Epidermal melanocyte (primary cell): ENCODE data around the gene DDX50.
"Not testable (repeated sequence)": the region's sequence is repeated elsewhere in the genome, so short reads cannot be mapped to it uniquely, and the experiment has no call there.

Experiments used
- DNase-seq: peaks from one replicate; pipeline ENCODE4 v3.0.0; 2011; ENCODE audit warnings: low spot score; ENCODE audit not compliant: insufficient read length

The DDX50 gene, protein sequence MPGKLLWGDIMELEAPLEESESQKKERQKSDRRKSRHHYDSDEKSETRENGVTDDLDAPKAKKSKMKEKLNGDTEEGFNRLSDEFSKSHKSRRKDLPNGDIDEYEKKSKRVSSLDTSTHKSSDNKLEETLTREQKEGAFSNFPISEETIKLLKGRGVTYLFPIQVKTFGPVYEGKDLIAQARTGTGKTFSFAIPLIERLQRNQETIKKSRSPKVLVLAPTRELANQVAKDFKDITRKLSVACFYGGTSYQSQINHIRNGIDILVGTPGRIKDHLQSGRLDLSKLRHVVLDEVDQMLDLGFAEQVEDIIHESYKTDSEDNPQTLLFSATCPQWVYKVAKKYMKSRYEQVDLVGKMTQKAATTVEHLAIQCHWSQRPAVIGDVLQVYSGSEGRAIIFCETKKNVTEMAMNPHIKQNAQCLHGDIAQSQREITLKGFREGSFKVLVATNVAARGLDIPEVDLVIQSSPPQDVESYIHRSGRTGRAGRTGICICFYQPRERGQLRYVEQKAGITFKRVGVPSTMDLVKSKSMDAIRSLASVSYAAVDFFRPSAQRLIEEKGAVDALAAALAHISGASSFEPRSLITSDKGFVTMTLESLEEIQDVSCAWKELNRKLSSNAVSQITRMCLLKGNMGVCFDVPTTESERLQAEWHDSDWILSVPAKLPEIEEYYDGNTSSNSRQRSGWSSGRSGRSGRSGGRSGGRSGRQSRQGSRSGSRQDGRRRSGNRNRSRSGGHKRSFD

DNA sequence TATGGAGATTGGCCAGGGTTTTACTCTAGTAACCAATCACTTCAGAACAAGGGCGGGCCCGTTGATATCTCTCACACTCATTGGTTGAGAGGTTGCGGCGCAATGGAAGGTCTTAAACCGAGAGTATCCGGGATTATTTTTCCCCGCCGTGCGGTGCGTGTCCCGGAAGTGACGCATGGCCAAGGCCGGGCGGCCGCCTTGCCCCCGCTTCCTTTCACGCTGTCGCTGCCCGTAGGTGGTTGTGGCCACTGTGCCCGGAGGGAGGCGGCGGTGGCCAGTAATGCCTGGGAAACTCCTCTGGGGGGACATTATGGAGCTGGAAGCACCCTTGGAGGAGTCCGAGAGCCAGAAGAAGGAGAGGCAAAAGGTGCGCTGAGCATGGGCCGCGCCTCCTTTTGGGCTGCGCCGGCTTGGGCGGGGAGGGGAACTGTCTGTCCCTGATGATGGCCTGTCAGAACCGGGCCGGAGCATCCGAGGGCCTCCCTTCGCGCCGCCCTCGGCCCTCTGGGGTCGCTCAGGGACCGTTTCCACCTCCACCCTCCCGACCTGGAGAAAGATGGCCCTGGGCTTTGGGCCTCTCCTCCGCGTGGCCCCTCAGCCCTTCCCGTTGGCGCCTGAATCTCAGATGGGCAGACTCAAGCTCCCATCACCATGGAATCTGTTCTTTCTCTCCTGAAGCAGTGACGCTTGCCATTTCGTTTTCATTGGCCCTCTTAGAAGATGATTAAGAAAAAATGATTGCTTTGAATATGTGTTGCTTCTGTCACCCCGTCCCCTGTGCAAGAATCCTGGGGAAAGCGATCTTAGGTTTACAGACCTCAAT, at the start of gene DDX50:
TSS of gene DDX50 (plus strand) at position 211 of the 823 bp plus-strand sequence. CDS start at position 281, 70 bp downstream.
- DNase-seq: peak; percentile 75

DNA sequence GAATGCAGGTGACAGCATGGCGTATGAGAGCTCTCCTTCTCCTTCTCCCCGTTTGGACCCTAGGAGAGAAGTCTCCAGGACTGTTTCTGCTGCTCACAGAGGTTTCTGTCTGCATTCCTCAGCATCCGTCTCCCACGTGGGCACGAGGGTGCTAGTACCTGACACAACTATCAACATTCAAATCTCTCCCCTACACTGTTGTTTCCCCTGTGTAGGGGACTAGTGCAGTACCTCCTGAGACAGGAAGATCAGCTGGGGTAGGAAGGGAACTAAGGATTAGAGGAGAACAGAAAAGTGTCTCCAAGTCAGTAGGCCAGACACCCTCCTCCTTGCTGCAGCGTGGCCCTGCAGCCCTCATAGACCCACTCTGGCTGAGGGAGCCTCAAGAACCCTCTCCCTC, 44.8 kb upstream of the DDX50 start:
- DNase-seq: no peak

DNA sequence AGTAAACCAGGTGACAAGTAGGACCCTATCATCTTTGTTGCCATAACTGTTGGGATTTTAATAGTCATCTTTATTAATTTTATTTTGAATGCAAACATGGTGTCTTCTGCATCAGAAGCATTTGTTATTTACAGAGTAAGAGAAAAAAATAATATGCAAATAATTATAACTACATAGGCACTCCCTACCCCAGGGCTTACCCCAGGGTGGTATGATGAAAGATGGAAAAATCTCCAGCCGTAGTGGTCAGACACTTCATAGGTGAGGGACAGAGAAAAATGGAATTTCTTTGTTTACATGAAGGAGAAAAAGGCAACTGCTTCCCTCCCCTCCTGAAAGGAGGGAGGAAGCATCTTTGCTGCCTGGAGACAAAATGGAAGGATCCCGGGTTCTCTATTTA, 44.1 kb upstream of the DDX50 start:
- DNase-seq: no peak

DNA sequence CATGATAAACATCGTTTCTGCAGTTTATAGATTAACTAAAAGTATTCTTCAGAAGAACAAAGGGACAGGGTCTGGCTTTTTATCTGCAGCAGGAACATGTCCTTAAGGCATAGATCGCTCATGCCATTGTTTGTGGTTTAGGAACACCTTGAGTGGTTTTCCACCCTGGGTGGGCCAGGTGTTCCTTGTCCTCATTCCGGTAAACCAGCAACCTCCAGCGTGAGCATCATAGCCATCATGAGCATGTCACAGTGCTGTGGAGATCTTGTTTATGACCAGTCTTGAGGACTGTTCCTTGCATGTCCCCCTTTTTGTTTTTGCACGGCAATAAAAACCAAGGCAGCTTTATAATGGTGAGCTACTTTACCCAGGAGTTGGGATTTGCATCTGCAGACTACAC, 39.9 kb upstream of the DDX50 start:
- no peak for DNase-seq

DNA sequence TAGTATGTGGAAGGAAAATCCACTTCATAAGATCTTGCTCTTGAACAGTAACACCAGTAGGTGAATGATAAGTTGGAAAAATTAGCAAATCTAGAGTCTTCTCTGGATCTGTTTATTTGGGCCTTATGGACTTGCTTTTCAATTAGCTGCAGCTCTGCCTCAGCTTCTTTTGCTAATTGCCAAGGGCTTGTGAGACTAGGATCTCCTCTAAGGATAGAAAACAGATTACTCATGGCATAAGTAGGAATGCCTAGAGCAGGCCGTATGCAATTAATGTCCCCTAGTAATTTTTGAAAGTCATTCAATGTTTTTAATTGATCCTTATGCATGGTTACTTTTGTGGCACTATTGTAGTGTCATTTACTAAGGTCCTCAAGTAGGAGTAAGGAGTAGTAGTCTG, 36.5 kb upstream of the DDX50 start:
- no peak for DNase-seq

DNA sequence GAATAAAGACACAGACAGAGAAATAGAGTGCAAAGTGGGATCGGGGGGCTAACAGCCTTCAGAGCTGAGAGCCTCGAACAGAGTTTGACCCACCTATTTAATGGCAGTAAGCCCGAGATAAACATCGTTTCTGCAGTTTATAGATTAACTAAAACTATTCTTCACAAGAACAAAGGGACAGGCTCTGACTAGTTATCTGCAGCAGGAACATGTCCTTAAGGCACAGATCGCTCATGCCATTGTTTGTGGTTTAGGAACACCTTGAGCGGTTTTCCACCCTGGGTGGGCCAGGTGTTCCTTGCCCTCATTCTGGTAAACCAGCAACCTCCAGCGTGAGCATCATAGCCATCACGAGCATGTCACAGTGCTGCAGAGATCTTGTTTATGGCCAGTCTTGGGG, 32.9 kb upstream of the DDX50 start:
- not testable (repeated sequence) for DNase-seq

DNA sequence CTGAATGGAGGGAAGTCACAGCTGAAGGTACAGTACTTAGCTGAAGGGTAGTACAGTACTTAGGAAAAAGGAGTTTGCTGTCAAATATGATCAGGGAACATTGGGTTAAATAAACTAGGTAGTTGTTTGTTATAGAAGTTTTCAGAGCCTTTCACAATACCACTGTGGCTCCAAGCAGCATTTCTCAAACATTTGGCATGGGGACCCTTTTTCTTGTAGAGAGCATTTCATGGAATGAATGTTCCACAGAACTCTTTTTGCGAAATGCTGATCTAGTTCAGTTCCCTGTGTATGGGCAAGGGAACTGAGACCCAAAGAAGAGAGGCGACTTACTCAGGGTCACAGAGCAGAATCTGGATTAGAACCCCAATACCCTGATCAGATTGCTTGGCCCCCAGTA, 31.5 kb upstream of the DDX50 start:
- DNase-seq: no peak

DNA sequence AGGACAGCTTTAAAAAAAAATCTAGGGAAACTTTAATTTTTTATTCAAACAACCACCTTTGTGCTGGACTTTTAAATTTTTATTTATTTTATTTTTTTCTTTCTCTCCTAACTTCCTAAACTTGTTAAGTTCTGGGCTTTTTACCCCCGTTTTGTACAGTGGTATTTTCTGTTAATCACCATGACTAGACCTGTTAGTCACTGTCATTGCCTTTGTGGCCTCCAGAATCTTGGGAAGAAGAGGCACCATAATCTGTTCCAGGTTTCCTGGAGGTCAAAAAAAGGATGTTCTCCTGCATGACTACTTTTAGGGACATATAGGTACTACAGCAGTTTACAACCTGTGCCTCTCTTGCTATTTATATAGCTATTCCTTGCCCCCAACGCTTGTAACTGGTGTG, 31.1 kb upstream of the DDX50 start:
- no peak for DNase-seq

DNA sequence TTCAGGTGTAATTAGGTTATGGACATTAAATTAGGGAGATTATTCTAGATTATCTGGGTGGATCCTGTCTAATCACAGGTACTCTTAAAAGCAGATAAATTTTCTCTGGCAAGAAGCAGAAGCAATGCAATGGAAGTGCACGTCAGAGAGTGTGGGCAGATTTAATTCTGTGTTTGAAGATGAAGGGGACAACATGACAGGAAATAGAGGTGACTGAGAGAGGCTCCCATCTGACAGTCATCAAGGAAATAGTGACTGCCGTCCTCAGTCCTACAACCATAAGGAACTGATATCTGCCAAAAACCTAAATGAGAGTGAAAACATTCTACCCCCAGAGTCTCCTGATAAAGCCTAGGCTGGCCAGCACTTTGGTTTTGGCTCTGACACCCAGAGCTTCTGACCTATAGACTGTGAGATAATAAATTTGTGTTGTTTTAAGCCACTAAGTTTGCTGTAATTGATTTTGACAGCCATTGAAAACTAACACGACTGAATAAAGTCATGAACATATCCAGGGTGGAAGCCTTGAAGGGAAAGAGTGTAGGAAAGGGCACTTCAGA, 30.5 kb upstream of the DDX50 start:
- no peak for DNase-seq

DNA sequence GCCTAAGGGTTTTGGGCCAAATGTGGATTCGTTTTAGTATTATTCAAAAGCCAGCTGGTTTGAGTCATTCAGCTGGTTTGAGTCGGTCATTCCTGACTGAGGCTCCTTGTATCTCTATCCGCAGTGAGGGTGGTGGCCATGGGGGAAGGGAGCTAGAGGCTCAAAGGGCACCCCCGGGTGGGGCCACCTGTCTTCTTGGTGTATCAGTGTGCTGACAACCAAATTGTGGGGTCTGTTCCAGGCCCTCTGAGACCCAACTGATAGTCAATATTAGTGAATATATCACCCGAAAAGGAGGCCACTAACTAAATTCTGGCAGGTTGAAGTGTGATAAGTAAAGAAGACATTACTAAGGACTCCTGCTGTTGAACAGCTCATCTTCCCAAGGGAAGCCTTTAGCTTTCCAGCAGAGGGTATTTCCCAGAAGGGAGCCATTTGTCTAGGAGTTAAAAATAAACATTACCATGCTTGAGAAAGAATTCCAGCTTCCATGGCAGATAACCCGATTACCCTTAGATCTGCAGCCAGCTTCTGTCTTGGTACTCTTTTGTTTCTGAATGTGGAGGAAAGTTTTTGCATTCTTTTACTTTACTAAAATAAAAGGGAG, 29.9 kb upstream of the DDX50 start:
- DNase-seq: no peak

DNA sequence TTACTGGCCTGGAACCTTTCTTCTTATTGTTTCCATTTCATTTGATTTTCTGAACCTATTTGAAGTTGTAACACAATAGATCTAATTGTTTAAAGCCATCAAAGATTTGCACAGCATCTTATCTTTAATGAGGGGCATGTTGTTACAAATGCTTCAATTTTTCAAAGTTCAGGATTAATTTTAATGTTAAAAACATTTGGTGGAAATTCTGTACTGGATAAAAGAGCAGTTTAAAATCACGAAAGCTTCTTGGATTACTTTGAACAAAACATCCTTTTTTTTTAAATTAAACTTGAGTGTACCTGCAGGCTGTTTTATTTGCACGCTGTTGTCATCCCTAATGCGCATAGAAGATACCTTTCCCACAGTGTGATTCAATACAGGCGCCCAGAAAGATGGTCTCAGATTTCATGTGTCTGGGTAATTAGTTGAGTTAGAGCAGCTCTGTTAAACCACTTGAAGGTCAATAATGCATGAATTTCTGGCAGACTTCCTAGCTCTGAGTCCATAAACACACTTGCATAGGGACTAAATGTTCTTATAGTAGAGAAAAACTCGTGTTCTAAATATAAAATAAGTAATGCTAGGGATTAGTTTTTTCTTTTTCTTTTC, 29.3 kb upstream of the DDX50 start:
- DNase-seq: no peak

DNA sequence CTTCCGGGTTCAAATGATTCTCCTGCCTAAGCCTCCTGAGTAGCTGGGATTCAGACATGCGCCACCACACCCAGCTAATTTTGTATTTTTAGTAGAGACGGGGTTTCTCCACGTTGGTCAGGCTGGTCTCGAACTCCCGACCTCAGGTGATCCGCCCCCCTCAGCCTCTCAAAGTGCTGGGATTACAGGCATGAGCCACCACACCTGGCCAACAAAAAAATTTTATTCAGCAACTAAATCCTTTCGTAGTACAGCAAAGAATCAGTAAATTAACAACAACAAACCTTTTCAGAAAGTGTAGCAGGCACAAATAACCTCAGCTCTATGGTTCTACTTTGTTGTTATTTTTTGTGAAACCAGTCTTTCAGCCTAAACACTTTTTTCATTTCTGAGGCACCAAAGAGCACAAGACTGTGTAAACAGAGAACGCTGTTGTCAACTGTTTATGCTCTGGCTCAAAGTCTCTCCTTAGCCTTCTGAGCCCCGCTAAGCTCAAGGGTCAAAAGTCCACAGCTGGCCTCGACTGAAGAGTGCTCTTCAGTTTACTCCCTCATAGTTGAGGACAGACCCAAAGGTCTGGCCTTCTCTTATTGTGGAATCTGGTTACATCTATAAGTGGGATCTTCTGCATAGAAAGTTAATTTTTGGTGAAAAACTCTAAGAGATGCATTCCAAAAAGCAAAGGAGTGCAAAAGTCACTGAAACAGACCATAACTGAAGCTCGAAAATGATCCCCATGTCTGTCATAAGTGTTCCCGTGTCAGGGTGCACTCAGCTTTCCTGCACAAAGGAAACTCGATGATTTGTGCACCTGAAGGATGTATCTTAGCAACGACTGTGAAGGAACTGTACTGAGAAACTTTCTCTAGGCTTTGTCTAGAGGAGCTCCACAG, 24.6 kb upstream of the DDX50 start:
- DNase-seq: no peak

DNA sequence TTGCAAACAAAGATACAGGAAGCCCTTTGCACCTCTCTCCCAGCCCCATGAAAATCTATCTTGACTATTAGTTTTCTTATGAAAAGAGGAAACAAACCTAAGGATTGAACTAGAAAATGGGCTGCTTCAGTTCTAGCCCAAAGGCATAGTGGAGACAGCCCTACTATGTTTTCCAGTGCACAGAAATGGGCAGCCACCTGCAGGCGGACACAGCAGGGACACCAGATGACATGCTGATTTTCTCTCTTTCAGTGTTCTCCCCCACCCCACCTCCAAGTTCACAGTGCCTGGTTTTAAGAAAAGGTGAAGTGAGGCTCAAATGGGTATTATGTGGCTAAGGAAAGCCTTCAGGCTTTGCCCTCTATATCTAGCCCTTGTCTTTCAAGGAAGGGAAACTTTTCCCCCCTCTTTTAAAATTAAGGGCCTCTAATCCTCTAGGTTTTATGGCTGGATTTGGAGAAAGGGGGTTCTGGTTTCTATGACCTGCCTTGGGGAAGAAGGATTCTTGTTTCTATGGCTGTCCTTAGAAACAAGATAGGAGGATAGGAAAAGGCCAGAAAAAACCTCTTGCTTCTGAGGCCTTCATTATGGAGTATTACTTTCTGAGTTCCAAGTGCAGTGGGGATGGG, 23.5 kb upstream of the DDX50 start:
- no peak for DNase-seq

DNA sequence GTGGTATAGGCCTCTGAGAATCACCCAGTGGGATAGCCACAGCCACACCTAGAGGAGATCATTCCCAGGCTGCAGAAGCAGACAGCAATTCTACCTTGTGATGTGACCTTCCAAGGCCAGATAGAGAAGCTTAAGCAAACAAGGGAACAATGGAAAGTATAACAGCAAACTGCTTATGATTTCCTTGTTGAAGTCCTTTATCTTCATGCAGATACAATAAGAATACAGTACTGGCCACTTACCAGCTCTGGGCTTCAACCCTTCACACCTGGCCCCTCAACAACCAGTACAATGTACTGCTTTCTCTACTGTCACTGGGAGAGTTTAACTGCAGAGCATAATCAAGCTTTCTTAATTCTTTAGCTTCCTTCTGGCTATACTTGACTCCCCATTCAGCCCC, 22.6 kb upstream of the DDX50 start:
- no peak for DNase-seq

DNA sequence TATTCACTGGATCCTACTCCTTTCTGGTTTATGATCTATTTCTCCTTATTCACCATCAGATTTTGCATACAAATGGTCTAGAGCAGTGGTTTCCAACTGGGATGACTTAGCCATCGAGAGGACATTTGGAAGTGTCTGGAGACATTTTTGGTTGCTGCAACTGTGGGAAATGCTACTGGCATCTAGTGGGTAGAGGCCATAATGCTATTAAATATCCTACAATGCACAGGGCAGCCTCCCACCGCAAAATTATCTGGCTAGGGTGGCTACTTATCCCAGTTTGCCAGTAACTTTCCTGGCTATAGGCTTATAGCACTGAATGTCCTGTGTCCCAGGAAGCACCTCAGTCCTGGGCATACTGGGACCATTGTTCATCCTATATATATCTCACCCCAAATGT, 21.5 kb upstream of the DDX50 start:
- DNase-seq: no peak

DNA sequence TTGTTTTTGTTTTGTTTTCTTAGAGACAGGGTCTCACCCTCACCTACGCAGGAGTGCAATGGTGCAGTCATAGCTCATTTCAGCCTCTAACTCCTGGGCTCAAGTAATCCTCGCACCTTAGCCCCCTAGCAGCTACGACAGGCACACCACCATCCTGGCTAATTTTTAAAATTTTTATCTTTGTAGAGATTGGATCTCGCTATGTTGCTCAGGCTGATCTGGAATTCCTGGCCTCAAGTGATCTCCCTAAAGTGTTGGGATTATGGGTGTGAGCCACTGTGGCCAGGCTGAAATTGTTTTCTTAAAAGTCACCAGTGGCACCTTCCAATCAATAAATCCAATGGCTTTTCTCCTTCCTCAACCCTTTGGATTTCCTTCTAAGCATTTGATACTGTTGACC, 20.9 kb upstream of the DDX50 start:
- no peak for DNase-seq

DNA sequence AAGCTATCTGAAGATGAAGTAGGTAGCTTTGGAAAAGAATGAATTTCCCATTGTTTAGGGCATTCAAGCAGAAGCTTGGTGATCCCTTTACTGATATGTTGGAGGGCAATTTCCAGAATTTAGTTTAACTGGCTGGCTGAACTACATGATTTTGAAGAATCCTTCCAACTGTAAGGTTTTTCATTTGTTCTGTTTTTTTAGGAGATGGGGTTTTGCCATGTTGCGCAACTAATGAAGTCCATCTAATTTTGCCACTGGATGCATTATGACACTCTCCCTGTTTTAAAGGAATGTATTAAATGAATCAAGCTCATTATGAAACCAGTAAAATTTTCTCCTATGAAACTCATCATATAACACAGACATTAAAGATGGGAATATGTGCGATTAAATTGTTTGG, 6.1 kb upstream of the DDX50 start:
- no peak for DNase-seq

DNA sequence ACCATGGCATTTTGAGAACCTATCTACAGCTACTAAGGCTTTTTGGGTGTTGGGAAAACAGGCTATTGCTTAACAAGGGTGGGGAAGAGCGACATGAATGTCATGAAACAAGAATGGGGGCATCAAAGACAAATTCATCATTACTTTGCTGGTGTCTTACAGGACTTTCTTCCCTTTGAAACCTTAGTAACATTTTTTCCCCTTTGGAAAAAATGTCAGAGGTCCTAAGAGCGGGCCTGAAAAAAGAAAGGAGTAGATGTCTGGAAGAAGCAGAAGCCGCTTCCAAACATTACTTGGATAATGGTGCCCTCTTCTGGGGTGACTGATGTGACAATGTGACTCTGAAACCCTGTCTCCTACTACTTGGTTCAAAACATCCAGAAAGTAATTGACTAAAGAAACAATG, 3.8 kb upstream of the DDX50 start:
- peak; percentile 25 for DNase-seq

DNA sequence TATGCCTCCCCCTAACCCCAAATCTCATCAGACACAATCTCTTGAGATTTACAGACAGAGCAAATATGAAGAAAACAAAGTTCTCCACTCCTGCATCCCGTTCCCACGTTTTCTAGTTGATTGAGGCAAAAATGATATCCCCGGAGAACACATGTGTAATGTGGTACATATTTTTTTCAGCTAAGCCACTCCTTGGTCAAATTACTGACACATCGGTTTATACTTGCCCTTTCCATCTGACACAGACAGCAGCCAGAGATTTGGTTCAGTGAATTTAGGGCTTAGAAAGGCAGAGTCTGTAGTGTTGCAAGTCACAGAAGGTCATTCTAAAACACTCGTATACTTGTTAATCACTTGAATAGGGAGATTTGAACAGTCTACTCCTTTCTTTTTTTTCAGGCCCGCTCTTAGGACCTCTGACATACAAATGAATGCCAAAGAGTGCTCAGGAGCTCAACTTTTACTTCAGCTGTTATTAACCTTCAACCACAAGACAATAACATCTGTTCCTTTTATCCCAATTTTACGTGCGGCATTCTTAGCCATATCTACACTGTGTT, 1.8 kb upstream of the DDX50 start:
- DNase-seq: no peak
